ENCODE data around the gene RAX.

The RAX gene

GRCh38 chr18:59265246-59265973, 7.8 kb downstream of the RAX start:
- Histone ChIP-seq H3K36me3 (ENCODE audit: control insufficient read depth in 2 of 2, insufficient read depth in 1 of 2, low read length in 2 of 2) (no peaks in the 10 kb centered on the region), H3K4me1 (ENCODE audit: control insufficient read depth, insufficient read depth, low read length) (peaks cover 6% of the 10 kb centered on the region; the same call in 1 of the 2 replicates), H3K27ac (ENCODE audit: extremely low read depth, low read depth, low read length) (no peak overlapping the region), H3K4me3 (ENCODE audit: low read depth, low read length) (peak overlapping the region; percentile 37), H3K9me3 (ENCODE audit: control insufficient read depth, insufficient read depth, low read depth, low read length) (no peaks in the 10 kb centered on the region)
- ChIA-PET POLR2A (interaction anchor here (0.5 to 1.7 kb wide), 3 partner anchors 8 to 20 kb away, joined by 3 to 4 read pairs (median 3); partner anchors contain the start of gene RAX), CTCF (interaction anchor here (0.5 to 8.1 kb wide), 6 partner anchors 16 to 315 kb away, joined by 3 to 46 read pairs (median 12); no protein-coding TSS in a partner anchor)
- peak; percentile 37; the same call in 1 of the 2 replicates for TF ChIP-seq ZBTB17 (tag by site-specific recombination; IDR thresholded peaks at IDR 0.05)
- TF ChIP-seq ZNF280D (tag by site-specific recombination; IDR thresholded peaks at IDR 0.05) = peak; percentile 80; the same call in 1 of the 2 replicates
- TF ChIP-seq GLIS2 (tag by site-specific recombination; IDR thresholded peaks at IDR 0.05) = peak; percentile 72
- TF ChIP-seq SP2 (tag by site-specific recombination; IDR thresholded peaks at IDR 0.05) = peak; percentile 69
- peak; percentile 31; the same call in 1 of the 2 replicates for TF ChIP-seq ZNF394 (tag by site-specific recombination; IDR thresholded peaks at IDR 0.05; ENCODE audit: borderline replicate concordance)
- peak; percentile 26 for TF ChIP-seq ZBTB26 (tag by site-specific recombination; optimal IDR thresholded peaks at IDR 0.05)
- no peak for TF ChIP-seq ZNF211 (tag by site-specific recombination; IDR thresholded peaks at IDR 0.05; ENCODE audit: low read depth)
- TF ChIP-seq ZNF843 (tag by site-specific recombination; IDR thresholded peaks at IDR 0.05) = 0 out of 2 replicates have a peak, but pooled peaks have one; percentile 13
- peak; percentile 26; the same call in 1 of the 2 replicates for TF ChIP-seq ZNF692 (tag by site-specific recombination; IDR thresholded peaks at IDR 0.05)
- peak; percentile 55 for TF ChIP-seq PRDM10 (tag by site-specific recombination; IDR thresholded peaks at IDR 0.05)
- peak; percentile 19; the same call in 1 of the 2 replicates for TF ChIP-seq SP7 (tag by site-specific recombination; IDR thresholded peaks at IDR 0.05)
- TF ChIP-seq IKZF3 (tag by site-specific recombination; IDR thresholded peaks at IDR 0.05) = no peak
- TF ChIP-seq BCL11B (tag by site-specific recombination; IDR thresholded peaks at IDR 0.05; ENCODE audit: low read depth) = 0 out of 2 replicates have a peak, but pooled peaks have one; percentile 55
- no peak for TF ChIP-seq ZNF626 (tag by site-specific recombination; IDR thresholded peaks at IDR 0.05)
- no peak for TF ChIP-seq CTCF (tag by site-specific recombination; IDR thresholded peaks at IDR 0.05)
- no peak for TF ChIP-seq ZNF654 (tag by site-specific recombination; IDR thresholded peaks at IDR 0.05; ENCODE audit: low read depth)
- no peak for TF ChIP-seq ZNF596 (tag by site-specific recombination; IDR thresholded peaks at IDR 0.05)
- TF ChIP-seq KLF10 (tag by site-specific recombination; IDR thresholded peaks at IDR 0.05) = 0 out of 2 replicates have a peak, but pooled peaks have one; percentile 49
- TF ChIP-seq ZNF37A (tag by site-specific recombination; IDR thresholded peaks at IDR 0.05) = no peak
- peak; percentile 94 for TF ChIP-seq BCL11A (tag by site-specific recombination; IDR thresholded peaks at IDR 0.05; ENCODE audit: low read depth)
- 0 out of 2 replicates have a peak, but pooled peaks have one; percentile 17 for TF ChIP-seq ZNF2 (tag by site-specific recombination; IDR thresholded peaks at IDR 0.05)
- peak; percentile 68 for TF ChIP-seq ZNF335 (tag by site-specific recombination; conservative IDR thresholded peaks at IDR 0.05)
- TF ChIP-seq KLF1 (tag by site-specific recombination; IDR thresholded peaks at IDR 0.05) = peak; percentile 74

All from HEK293 (cell line).